ENCODE data around the gene FAAP20. TPM values are rescaled to one million over a fixed set of nuclear protein-coding genes. Genes with fewer than 3 reads are reported as not detected.

FAAP20 gene
- total RNA-seq, 1 experiment from 2014 or later: 133 TPM

GRCh38 chr1:2228694-2229036 is 34.1 kb upstream of the FAAP20 start:
- CTCF ChIA-PET: interaction anchor here (0.9 to 5.1 kb wide), 6 partner anchors 29 to 153 kb away, joined by 4 to 28 read pairs (median 7); partner anchors contain the start of gene FAAP20
- no peaks in the 10 kb centered on the region for H3K36me3 Mint-ChIP-seq

DNA sequence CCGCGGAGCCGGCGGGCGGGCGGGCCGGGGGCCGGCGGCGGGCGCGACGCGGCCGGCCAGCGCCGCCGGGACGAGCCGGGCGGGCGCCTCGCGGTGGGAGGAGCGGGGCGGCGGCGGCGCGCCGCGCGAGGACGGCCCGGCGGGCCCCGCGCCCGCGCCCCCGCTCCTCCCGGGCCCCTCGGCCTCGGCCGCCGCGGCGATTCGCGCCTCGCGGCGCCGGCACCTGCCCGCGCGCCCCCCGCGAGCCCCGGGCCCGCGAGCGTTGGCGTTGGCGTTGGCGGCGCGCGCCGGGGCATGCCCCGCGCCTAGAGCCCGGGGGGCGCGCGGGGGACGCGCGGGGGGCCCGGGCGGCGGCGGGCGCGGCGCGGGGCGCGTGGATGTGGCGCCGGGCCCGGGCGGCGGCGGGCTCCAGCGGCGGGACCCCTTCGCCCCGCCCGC is 33.6 kb upstream of the FAAP20 start, which contains the start of gene SKI:
SKI (plus strand) TSS at position 163 of the 438 bp plus-strand sequence. CDS start 448 bp downstream, outside the sequence.
- H3K27me3 Mint-ChIP-seq (ENCODE audit: low read depth): no peaks in the 10 kb centered on the region
- ATAC-seq: no peak
- peak within 1 kb of the TSS; percentile 93 for H3K27ac Mint-ChIP-seq
- no peaks in the 10 kb centered on the region for H3K9me3 Mint-ChIP-seq
- no peak for DNase-seq (ENCODE audit: low spot score)
- peaks cover 28% of the 10 kb centered on the region for H3K4me1 Mint-ChIP-seq
- POLR2A ChIA-PET: interaction anchor here (1.0 kb wide), 2 partner anchors 23 to 163 kb away, joined by 4 read pairs; partner anchors contain the start of gene MORN1
- peak within 1 kb of the TSS; percentile 96 for H3K4me3 Mint-ChIP-seq
- TF ChIP-seq, protein P1, sequence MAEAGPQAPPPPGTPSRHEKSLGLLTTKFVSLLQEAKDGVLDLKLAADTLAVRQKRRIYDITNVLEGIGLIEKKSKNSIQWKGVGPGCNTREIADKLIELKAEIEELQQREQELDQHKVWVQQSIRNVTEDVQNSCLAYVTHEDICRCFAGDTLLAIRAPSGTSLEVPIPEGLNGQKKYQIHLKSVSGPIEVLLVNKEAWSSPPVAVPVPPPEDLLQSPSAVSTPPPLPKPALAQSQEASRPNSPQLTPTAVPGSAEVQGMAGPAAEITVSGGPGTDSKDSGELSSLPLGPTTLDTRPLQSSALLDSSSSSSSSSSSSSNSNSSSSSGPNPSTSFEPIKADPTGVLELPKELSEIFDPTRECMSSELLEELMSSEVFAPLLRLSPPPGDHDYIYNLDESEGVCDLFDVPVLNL (CRISPR knock-in tag; IDR thresholded peaks at IDR 0.05; ENCODE audit: borderline replicate concordance, low read depth): no peak
- TF ChIP-seq, protein P2, sequence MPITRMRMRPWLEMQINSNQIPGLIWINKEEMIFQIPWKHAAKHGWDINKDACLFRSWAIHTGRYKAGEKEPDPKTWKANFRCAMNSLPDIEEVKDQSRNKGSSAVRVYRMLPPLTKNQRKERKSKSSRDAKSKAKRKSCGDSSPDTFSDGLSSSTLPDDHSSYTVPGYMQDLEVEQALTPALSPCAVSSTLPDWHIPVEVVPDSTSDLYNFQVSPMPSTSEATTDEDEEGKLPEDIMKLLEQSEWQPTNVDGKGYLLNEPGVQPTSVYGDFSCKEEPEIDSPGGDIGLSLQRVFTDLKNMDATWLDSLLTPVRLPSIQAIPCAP (CRISPR knock-in tag; IDR thresholded peaks at IDR 0.05): no peak
- no peak for TF ChIP-seq HMGA2 (CRISPR knock-in tag; IDR thresholded peaks at IDR 0.05)
- TF ChIP-seq PREB (CRISPR knock-in tag; IDR thresholded peaks at IDR 0.05; ENCODE audit: borderline replicate concordance): no peak
- no peak for TF ChIP-seq CBFB (CRISPR knock-in tag; IDR thresholded peaks at IDR 0.05; ENCODE audit: low read depth)
- TF ChIP-seq, protein P3, sequence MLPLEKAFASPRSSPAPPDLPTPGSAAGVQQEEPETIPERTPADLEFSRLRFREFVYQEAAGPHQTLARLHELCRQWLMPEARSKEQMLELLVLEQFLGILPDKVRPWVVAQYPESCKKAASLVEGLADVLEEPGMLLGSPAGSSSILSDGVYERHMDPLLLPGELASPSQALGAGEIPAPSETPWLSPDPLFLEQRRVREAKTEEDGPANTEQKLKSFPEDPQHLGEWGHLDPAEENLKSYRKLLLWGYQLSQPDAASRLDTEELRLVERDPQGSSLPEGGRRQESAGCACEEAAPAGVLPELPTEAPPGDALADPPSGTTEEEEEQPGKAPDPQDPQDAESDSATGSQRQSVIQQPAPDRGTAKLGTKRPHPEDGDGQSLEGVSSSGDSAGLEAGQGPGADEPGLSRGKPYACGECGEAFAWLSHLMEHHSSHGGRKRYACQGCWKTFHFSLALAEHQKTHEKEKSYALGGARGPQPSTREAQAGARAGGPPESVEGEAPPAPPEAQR (CRISPR knock-in tag; IDR thresholded peaks at IDR 0.05): no peak
- no peak for TF ChIP-seq NFATC4 (CRISPR knock-in tag; IDR thresholded peaks at IDR 0.05)
- TF ChIP-seq, protein P4, sequence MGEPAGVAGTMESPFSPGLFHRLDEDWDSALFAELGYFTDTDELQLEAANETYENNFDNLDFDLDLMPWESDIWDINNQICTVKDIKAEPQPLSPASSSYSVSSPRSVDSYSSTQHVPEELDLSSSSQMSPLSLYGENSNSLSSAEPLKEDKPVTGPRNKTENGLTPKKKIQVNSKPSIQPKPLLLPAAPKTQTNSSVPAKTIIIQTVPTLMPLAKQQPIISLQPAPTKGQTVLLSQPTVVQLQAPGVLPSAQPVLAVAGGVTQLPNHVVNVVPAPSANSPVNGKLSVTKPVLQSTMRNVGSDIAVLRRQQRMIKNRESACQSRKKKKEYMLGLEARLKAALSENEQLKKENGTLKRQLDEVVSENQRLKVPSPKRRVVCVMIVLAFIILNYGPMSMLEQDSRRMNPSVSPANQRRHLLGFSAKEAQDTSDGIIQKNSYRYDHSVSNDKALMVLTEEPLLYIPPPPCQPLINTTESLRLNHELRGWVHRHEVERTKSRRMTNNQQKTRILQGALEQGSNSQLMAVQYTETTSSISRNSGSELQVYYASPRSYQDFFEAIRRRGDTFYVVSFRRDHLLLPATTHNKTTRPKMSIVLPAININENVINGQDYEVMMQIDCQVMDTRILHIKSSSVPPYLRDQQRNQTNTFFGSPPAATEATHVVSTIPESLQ (CRISPR knock-in tag; IDR thresholded peaks at IDR 0.05): no peak
- TF ChIP-seq KAT7 (CRISPR knock-in tag; IDR thresholded peaks at IDR 0.05; ENCODE audit: borderline replicate concordance): no peak
- TF ChIP-seq NFE2L1 (CRISPR knock-in tag; IDR thresholded peaks at IDR 0.05): no peak
- no peaks in the 10 kb centered on the region for H3K36me3 Mint-ChIP-seq
- CTCF ChIA-PET: interaction anchor here (1.0 to 5.1 kb wide), 4 partner anchors 33 to 154 kb away, joined by 4 to 28 read pairs (median 7); partner anchors contain the start of gene FAAP20

More at GRCh38 chr1:2228694-2229036, 34.1 kb upstream of the FAAP20 start:
- TF ChIP-seq CTCF (IDR thresholded peaks at IDR 0.05) (no peak), ERG (CRISPR knock-in tag; IDR thresholded peaks at IDR 0.05) (no peak), TCF7 (CRISPR knock-in tag; IDR thresholded peaks at IDR 0.05; ENCODE audit: low read depth) (no peak), ELF4 (CRISPR knock-in tag; IDR thresholded peaks at IDR 0.05; ENCODE audit: low read depth) (no peak)
- TF ChIP-seq, protein P3 (CRISPR knock-in tag; IDR thresholded peaks at IDR 0.05): no peak
- Mint-ChIP-seq H3K27ac (0 out of 2 replicates have a peak overlapping the region, but pooled peaks have one; percentile 93), H3K4me3 (peak overlapping the region; percentile 96), H3K9me3 (no peaks in the 10 kb centered on the region), H3K27me3 (ENCODE audit: low read depth) (no peaks in the 10 kb centered on the region), H3K4me1 (peaks cover 33% of the 10 kb centered on the region)
- DNase-seq (ENCODE audit: low spot score) (no peak), ATAC-seq (no peak)
- POLR2A ChIA-PET: interaction anchor here (0.9 to 1.8 kb wide), 5 partner anchors 19 to 47 kb away, joined by 3 to 7 read pairs (median 4); partner anchors contain the start of gene FAAP20

Data from WTC11 (cell line).